OCI-LY3 (cell line): ENCODE measurements around the gene LMBRD1.

Experiments used
- EZH2phosphoT487 ChIP-seq: fragments of 200-600 bp; shearing (Covaris generic); IDR thresholded peaks from 2 replicates; pipeline ENCODE4 v1.6.1; 2018; ENCODE audit warnings: antibody characterized with exemption, mixed run types, low read depth
- TF ChIP-seq, protein P1 (sequence below): fragments of 200-600, 300-600 bp; sonication (generic); IDR thresholded peaks from 2 replicates; pipeline ENCODE4 v1.5.1; 2014; ENCODE audit warnings: antibody characterized with exemption, low read length, low read depth

GRCh38 chr6:69705954-69706353, 90.9 kb downstream of the LMBRD1 start:
- TF ChIP-seq, protein P1, sequence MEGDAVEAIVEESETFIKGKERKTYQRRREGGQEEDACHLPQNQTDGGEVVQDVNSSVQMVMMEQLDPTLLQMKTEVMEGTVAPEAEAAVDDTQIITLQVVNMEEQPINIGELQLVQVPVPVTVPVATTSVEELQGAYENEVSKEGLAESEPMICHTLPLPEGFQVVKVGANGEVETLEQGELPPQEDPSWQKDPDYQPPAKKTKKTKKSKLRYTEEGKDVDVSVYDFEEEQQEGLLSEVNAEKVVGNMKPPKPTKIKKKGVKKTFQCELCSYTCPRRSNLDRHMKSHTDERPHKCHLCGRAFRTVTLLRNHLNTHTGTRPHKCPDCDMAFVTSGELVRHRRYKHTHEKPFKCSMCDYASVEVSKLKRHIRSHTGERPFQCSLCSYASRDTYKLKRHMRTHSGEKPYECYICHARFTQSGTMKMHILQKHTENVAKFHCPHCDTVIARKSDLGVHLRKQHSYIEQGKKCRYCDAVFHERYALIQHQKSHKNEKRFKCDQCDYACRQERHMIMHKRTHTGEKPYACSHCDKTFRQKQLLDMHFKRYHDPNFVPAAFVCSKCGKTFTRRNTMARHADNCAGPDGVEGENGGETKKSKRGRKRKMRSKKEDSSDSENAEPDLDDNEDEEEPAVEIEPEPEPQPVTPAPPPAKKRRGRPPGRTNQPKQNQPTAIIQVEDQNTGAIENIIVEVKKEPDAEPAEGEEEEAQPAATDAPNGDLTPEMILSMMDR: peak; percentile 28; the same call in 1 of the 2 replicates
- no peak for TF ChIP-seq EZH2phosphoT487
